Stimulated activated CD8-positive, alpha-beta memory T cell treated with anti-CD3 and anti-CD28 coated beads, Interleukin-7, amount 100 ng/mL, for 1 hour (primary cell): ENCODE data around the gene TSC22D3.
A peak's percentile ranks its signal among the peaks of the same experiment; 100 is the strongest.

Experiments used
- DNase-seq, 2 donors: peaks; one replicate each; pipeline ENCODE4 v3.0.0-alpha.2; 2020; ENCODE audit warnings: low read depth in 2 of 2

TSC22D3 gene

GRCh38 chrX:107730991-107731766 lies 44.4 kb downstream of the TSC22D3 start:
- no peak for DNase-seq

- DNase-seq, result no peak
Measured at GRCh38 chrX:107730298-107730655, 45.3 kb downstream of the TSC22D3 start.

GRCh38 chrX:107729558-107730297 lies 45.9 kb downstream of the TSC22D3 start:
- DNase-seq, result no peak

GRCh38 chrX:107728371-107729099 lies 47.1 kb downstream of the TSC22D3 start:
- no peak for DNase-seq

GRCh38 chrX:107726816-107727534 lies 48.6 kb downstream of the TSC22D3 start:
- no peak for DNase-seq

GRCh38 chrX:107725761-107726555 lies 49.6 kb downstream of the TSC22D3 start:
- DNase-seq, result no peak

- DNase-seq, result no peak
Measured at GRCh38 chrX:107724653-107725052, 50.9 kb downstream of the TSC22D3 start.

GRCh38 chrX:107723511-107723910 lies 52.1 kb downstream of the TSC22D3 start:
- no peak for DNase-seq

- DNase-seq, result no peak
Measured at GRCh38 chrX:107721966-107722707, 53.5 kb downstream of the TSC22D3 start.

- no peak for DNase-seq
Measured at GRCh38 chrX:107721318-107721717, 54.3 kb downstream of the TSC22D3 start.

GRCh38 chrX:107718156-107718621 lies 57.4 kb downstream of the TSC22D3 start:
- peak; percentile 28 to 41 for DNase-seq

GRCh38 chrX:107716816-107717700 lies 58.5 kb downstream of the TSC22D3 start:
- peak; percentile 67 to 71 for DNase-seq

- DNase-seq, result no peak
Measured at GRCh38 chrX:107716118-107716684, 59.4 kb downstream of the TSC22D3 start.

GRCh38 chrX:107715331-107716117 lies 60.1 kb downstream of the TSC22D3 start:
- no peak for DNase-seq

- no peak for DNase-seq
Measured at GRCh38 chrX:107714206-107714891, 61.2 kb downstream of the TSC22D3 start.

- DNase-seq, result no peak
Measured at GRCh38 chrX:107713543-107714205, 61.9 kb downstream of the TSC22D3 start.

GRCh38 chrX:107713203-107713542 lies 62.4 kb downstream of the TSC22D3 start:
- DNase-seq, result no peak
